Measurements from ENCODE around the gene NRCAM.

The NRCAM gene

GRCh38 chr7:108293149-108293612 is 163.1 kb downstream of the NRCAM start:
- H3K27ac ChIP-seq (ENCODE audit: low read length, poor library complexity, severe bottlenecking) = no peak overlapping the region
- no peak overlapping the region for H2BK5ac ChIP-seq (ENCODE audit: low read depth, low read length, poor library complexity, severe bottlenecking)
- H3K4me1 ChIP-seq (ENCODE audit: control insufficient read depth, insufficient read depth, low read depth, low read length) = no peaks in the 10 kb centered on the region
- H4K8ac ChIP-seq (ENCODE audit: low read length) = no peak overlapping the region
- WGBS = 93% methylated on average over 7 of the region's 7 CpGs
- H2AFZ ChIP-seq (ENCODE audit: low read depth, low read length) = no peak overlapping the region
- no peak overlapping the region for H3K4me3 ChIP-seq (ENCODE audit: insufficient read depth in 1 of 2, low read depth in 1 of 2, low read length in 2 of 2)
- no peak overlapping the region for H3K18ac ChIP-seq (ENCODE audit: low read depth in 1 of 2, low read length in 2 of 2)
- H3K36me3 ChIP-seq (ENCODE audit: control insufficient read depth in 1 of 2, insufficient read depth in 2 of 2, low read depth in 1 of 2, low read length in 2 of 2) = no peaks in the 10 kb centered on the region
- no peak overlapping the region for H3K4me2 ChIP-seq (ENCODE audit: low read length, poor library complexity, severe bottlenecking)
- no peak overlapping the region for H2BK15ac ChIP-seq (ENCODE audit: low read depth, poor library complexity, severe bottlenecking)
- no peak overlapping the region for H2BK120ac ChIP-seq (ENCODE audit: low read depth, low read length)
- H3K9ac ChIP-seq (ENCODE audit: low read length) = no peak overlapping the region
- H3K27me3 ChIP-seq (ENCODE audit: control insufficient read depth in 1 of 2, insufficient read depth in 1 of 2, low read length in 2 of 2) = peaks cover 0 to 8% of the 10 kb centered on the region in 2 experiments
- H3K9me3 ChIP-seq (ENCODE audit: control insufficient read depth, low read length) = no peaks in the 10 kb centered on the region
- H3K14ac ChIP-seq (ENCODE audit: low read length in 2 of 2) = no peak overlapping the region
- H2BK12ac ChIP-seq (ENCODE audit: low read length in 2 of 2) = no peak overlapping the region
- H3K4ac ChIP-seq (ENCODE audit: low read depth in 1 of 2, low read length in 2 of 2) = no peak overlapping the region
- no peak for DNase-seq
- no peak overlapping the region for H2AK5ac ChIP-seq (ENCODE audit: low read length, severe bottlenecking)
- H4K91ac ChIP-seq (ENCODE audit: low read length) = no peak overlapping the region
- no peaks in the 10 kb centered on the region for H3K79me1 ChIP-seq (replicated peaks; ENCODE audit: low read length, poor library complexity, severe bottlenecking)
- H3K23ac ChIP-seq (ENCODE audit: low read length in 2 of 2) = no peak overlapping the region

GRCh38 chr7:108292541-108292940 is 163.7 kb downstream of the NRCAM start:
- H2BK15ac ChIP-seq (ENCODE audit: low read depth, poor library complexity, severe bottlenecking) = no peak overlapping the region
- no peak overlapping the region for H3K14ac ChIP-seq (ENCODE audit: low read length in 2 of 2)
- no peak overlapping the region for H4K91ac ChIP-seq (ENCODE audit: low read length)
- no peak overlapping the region for H3K23ac ChIP-seq (ENCODE audit: low read length in 2 of 2)
- H2BK5ac ChIP-seq (ENCODE audit: low read depth, low read length, poor library complexity, severe bottlenecking) = no peak overlapping the region
- DNase-seq = no peak
- no peak overlapping the region for H2AFZ ChIP-seq (ENCODE audit: low read depth, low read length)
- H3K36me3 ChIP-seq (ENCODE audit: control insufficient read depth in 1 of 2, insufficient read depth in 2 of 2, low read depth in 1 of 2, low read length in 2 of 2) = no peaks in the 10 kb centered on the region
- H3K27me3 ChIP-seq (ENCODE audit: control insufficient read depth in 1 of 2, insufficient read depth in 1 of 2, low read length in 2 of 2) = peaks cover 0 to 8% of the 10 kb centered on the region in 2 experiments
- H4K8ac ChIP-seq (ENCODE audit: low read length) = no peak overlapping the region
- H3K4me3 ChIP-seq (ENCODE audit: insufficient read depth in 1 of 2, low read depth in 1 of 2, low read length in 2 of 2) = no peak overlapping the region
- WGBS = 81% methylated on average over 3 of the region's 3 CpGs
- H3K4me2 ChIP-seq (ENCODE audit: low read length, poor library complexity, severe bottlenecking) = no peak overlapping the region
- H3K18ac ChIP-seq (ENCODE audit: low read depth in 1 of 2, low read length in 2 of 2) = no peak overlapping the region
- no peak overlapping the region for H2BK12ac ChIP-seq (ENCODE audit: low read length in 2 of 2)
- H2AK5ac ChIP-seq (ENCODE audit: low read length, severe bottlenecking) = no peak overlapping the region
- H3K9me3 ChIP-seq (ENCODE audit: control insufficient read depth, low read length) = no peaks in the 10 kb centered on the region
- H3K79me1 ChIP-seq (replicated peaks; ENCODE audit: low read length, poor library complexity, severe bottlenecking) = no peaks in the 10 kb centered on the region
- H3K4me1 ChIP-seq (ENCODE audit: control insufficient read depth, insufficient read depth, low read depth, low read length) = no peaks in the 10 kb centered on the region
- H3K4ac ChIP-seq (ENCODE audit: low read depth in 1 of 2, low read length in 2 of 2) = no peak overlapping the region
- no peak overlapping the region for H3K27ac ChIP-seq (ENCODE audit: low read length, poor library complexity, severe bottlenecking)
- no peak overlapping the region for H2BK120ac ChIP-seq (ENCODE audit: low read depth, low read length)
- H3K9ac ChIP-seq (ENCODE audit: low read length) = no peak overlapping the region

- Histone ChIP-seq H2AFZ (ENCODE audit: low read depth, low read length) (no peak overlapping the region), H3K9me3 (ENCODE audit: control insufficient read depth, low read length) (no peaks in the 10 kb centered on the region), H3K4me3 (ENCODE audit: insufficient read depth in 1 of 2, low read depth in 1 of 2, low read length in 2 of 2) (no peak overlapping the region), H3K27ac (ENCODE audit: low read length, poor library complexity, severe bottlenecking) (no peak overlapping the region), H3K14ac (ENCODE audit: low read length in 2 of 2) (no peak overlapping the region), H3K79me1 (replicated peaks; ENCODE audit: low read length, poor library complexity, severe bottlenecking) (no peaks in the 10 kb centered on the region), H4K91ac (ENCODE audit: low read length) (no peak overlapping the region), H3K18ac (ENCODE audit: low read depth in 1 of 2, low read length in 2 of 2) (no peak overlapping the region), H3K4ac (ENCODE audit: low read depth in 1 of 2, low read length in 2 of 2) (no peak overlapping the region), H2BK5ac (ENCODE audit: low read depth, low read length, poor library complexity, severe bottlenecking) (no peak overlapping the region), H2BK120ac (ENCODE audit: low read depth, low read length) (no peak overlapping the region), H3K4me2 (ENCODE audit: low read length, poor library complexity, severe bottlenecking) (no peak overlapping the region), H3K36me3 (ENCODE audit: control insufficient read depth in 1 of 2, insufficient read depth in 2 of 2, low read depth in 1 of 2, low read length in 2 of 2) (no peaks in the 10 kb centered on the region), H4K8ac (ENCODE audit: low read length) (no peak overlapping the region), H3K4me1 (ENCODE audit: control insufficient read depth, insufficient read depth, low read depth, low read length) (no peaks in the 10 kb centered on the region), H2BK12ac (ENCODE audit: low read length in 2 of 2) (no peak overlapping the region), H2BK15ac (ENCODE audit: low read depth, poor library complexity, severe bottlenecking) (no peak overlapping the region), H3K23ac (ENCODE audit: low read length in 2 of 2) (no peak overlapping the region), H3K9ac (ENCODE audit: low read length) (no peak overlapping the region), H2AK5ac (ENCODE audit: low read length, severe bottlenecking) (no peak overlapping the region), H3K27me3 (ENCODE audit: control insufficient read depth in 1 of 2, insufficient read depth in 1 of 2, low read length in 2 of 2) (peaks cover 0 to 8% of the 10 kb centered on the region in 2 experiments)
- no peak for DNase-seq
- 87% methylated on average over 4 of the region's 5 CpGs for WGBS
These were observed 164.3 kb downstream of the NRCAM start for GRCh38 chr7:108291791-108292440.

- no peak overlapping the region for H3K4me2 ChIP-seq (ENCODE audit: low read length, poor library complexity, severe bottlenecking)
- H3K79me1 ChIP-seq (replicated peaks; ENCODE audit: low read length, poor library complexity, severe bottlenecking) = no peaks in the 10 kb centered on the region
- no peak overlapping the region for H4K91ac ChIP-seq (ENCODE audit: low read length)
- no peak overlapping the region for H3K18ac ChIP-seq (ENCODE audit: low read depth in 1 of 2, low read length in 2 of 2)
- H3K4ac ChIP-seq (ENCODE audit: low read depth in 1 of 2, low read length in 2 of 2) = no peak overlapping the region
- no CpG with 5 or more reads among the region's 1 CpG for WGBS
- no peaks in the 10 kb centered on the region for H3K4me1 ChIP-seq (ENCODE audit: control insufficient read depth, insufficient read depth, low read depth, low read length)
- H2BK12ac ChIP-seq (ENCODE audit: low read length in 2 of 2) = no peak overlapping the region
- no peak overlapping the region for H3K9ac ChIP-seq (ENCODE audit: low read length)
- H3K9me3 ChIP-seq (ENCODE audit: control insufficient read depth, low read length) = no peaks in the 10 kb centered on the region
- H3K27ac ChIP-seq (ENCODE audit: low read length, poor library complexity, severe bottlenecking) = no peak overlapping the region
- no peak overlapping the region for H2AFZ ChIP-seq (ENCODE audit: low read depth, low read length)
- H2BK15ac ChIP-seq (ENCODE audit: low read depth, poor library complexity, severe bottlenecking) = no peak overlapping the region
- H3K14ac ChIP-seq (ENCODE audit: low read length in 2 of 2) = no peak overlapping the region
- no peak overlapping the region for H3K23ac ChIP-seq (ENCODE audit: low read length in 2 of 2)
- H2BK5ac ChIP-seq (ENCODE audit: low read depth, low read length, poor library complexity, severe bottlenecking) = no peak overlapping the region
- peaks cover 0 to 7% of the 10 kb centered on the region in 2 experiments for H3K27me3 ChIP-seq (ENCODE audit: control insufficient read depth in 1 of 2, insufficient read depth in 1 of 2, low read length in 2 of 2)
- H2AK5ac ChIP-seq (ENCODE audit: low read length, severe bottlenecking) = no peak overlapping the region
- no peak overlapping the region for H4K8ac ChIP-seq (ENCODE audit: low read length)
- no peak overlapping the region for H3K4me3 ChIP-seq (ENCODE audit: insufficient read depth in 1 of 2, low read depth in 1 of 2, low read length in 2 of 2)
- H2BK120ac ChIP-seq (ENCODE audit: low read depth, low read length) = no peak overlapping the region
- no peak for DNase-seq
- no peaks in the 10 kb centered on the region for H3K36me3 ChIP-seq (ENCODE audit: control insufficient read depth in 1 of 2, insufficient read depth in 2 of 2, low read depth in 1 of 2, low read length in 2 of 2)
These were observed 165.1 kb downstream of the NRCAM start for GRCh38 chr7:108291152-108291508.
